GM10847 (cell line): Measurements from ENCODE around the gene HCFC1.
A peak's percentile ranks its signal among the peaks of the same experiment; 100 is the strongest.

ENCODE experiments used
- POLR2A ChIP-seq: IDR thresholded peaks from 2 replicates; pipeline ENCODE4 v1.6.1; 2011; ENCODE audit not compliant: insufficient read length; ENCODE audit errors: extremely low read depth

The HCFC1 gene

DNA sequence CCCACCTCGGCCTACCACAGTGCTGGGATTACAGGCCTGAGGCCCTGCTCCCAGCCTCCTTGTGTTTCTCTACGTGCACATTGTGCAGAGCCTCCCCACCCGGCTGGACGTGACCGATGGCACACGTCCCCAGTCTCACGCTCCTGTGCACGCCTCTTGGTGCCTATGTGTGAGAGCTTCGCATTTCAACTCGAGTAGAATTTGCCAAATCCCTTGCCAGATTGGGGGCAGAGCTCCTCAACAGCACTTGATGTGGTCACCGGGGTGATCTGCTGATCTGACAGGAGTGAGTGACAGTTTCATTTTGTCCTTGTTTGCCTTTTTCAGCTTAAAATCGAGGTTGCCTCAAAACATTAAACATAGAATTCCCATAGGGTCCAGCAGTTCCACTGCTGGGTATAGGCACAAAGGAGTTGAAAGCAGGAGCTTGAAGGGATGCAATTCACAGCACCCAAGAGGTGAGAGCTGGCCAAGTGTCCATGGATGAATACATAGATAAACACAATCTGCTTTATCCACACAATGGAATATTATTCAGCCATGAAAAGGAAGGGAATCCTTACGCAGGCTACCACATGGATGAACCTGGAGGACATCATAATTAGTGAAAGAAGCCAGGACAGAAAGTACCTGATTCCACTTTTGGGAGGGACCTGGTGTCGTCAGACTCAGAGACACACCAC, 18.5 kb upstream of the HCFC1 start:
- no peak for TF ChIP-seq POLR2A

DNA sequence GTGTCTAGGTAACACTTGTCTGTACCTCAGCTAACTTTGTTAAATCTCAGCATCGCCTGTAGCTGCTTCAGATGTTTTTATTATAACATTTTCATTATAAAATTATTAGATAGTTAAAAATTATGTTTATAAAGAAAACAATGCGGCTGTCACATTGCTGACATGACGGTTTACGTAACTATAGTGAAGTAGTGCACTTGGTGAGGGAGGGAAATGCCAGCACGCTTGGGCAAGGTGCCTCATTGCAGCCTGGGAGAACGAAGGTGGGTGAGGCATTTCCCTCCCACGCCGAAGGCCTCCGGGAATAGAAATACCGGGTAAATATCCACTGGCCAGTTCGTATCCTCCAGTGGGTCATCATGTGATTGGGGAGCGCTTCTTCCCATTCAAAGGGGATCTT, 16.9 kb upstream of the HCFC1 start:
- TF ChIP-seq POLR2A, result no peak

DNA sequence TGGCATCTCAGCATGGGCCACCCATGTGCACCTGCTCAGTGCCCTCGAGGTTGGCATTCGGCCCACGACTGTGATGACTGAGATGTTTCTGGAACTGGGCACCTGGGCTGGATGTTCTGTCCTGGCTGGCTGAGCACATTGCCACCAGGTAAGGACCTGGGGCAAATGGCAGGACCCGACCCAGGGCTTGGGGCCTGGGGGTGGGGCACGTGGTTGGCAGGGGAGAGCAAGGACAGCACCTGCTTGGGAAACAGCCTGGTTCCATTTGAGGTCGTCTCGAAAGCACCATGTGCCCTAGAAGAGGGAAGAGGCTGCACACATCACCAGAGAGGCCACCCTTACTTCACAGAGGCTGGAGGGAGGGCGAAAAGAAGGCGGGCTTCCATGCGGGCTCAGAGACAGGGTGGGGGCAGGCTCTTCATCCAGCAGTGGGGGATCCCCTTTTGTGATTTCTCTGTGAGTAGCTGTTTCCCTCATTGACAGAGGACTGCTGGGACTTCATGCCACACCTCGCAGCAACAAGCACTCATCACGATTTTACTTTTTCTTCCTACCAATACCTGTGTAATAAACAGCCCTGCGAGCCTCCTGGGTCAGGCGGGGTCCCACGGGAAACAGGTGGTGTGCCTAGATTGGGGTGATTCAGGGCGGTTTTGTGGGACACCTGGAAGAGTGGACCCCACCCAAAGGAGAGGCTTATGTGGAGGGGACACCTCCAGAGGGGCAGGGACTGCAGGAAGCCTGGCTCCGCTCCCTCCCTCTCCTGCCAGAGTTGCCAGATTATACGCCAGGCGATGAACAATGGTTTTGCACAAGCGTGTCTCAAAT, 12.9 kb upstream of the HCFC1 start:
- TF ChIP-seq POLR2A, result no peak

GRCh38 chrX:153983321-153983801, 11.7 kb upstream of the HCFC1 start:
- TF ChIP-seq POLR2A, result no peak

- TF ChIP-seq POLR2A, result no peak
Measured at GRCh38 chrX:153981771-153982533, 10.3 kb upstream of the HCFC1 start.

- no peak for TF ChIP-seq POLR2A
Measured at GRCh38 chrX:153981231-153981630, 9.6 kb upstream of the HCFC1 start.

GRCh38 chrX:153974726-153975286, 3.2 kb upstream of the HCFC1 start:
- no peak for TF ChIP-seq POLR2A

GRCh38 chrX:153974003-153974725, 2.5 kb upstream of the HCFC1 start:
- no peak for TF ChIP-seq POLR2A

GRCh38 chrX:153973127-153974002, 1.7 kb upstream of the HCFC1 start:
- no peak for TF ChIP-seq POLR2A

GRCh38 chrX:153972368-153973126, 929 bp upstream of the HCFC1 start, which contains the start of gene TMEM187:
TMEM187 (plus strand) TSS chrX:153972754; CDS start chrX:153982063, 9,309 bp downstream.
- TF ChIP-seq POLR2A, result peak; percentile 11

GRCh38 chrX:153971124-153971449, 531 bp downstream of the HCFC1 start:
- peak; percentile 45 for TF ChIP-seq POLR2A

GRCh38 chrX:153970357-153971123, 1.1 kb downstream of the HCFC1 start:
- TF ChIP-seq POLR2A, result no peak
